HCT116 (cell line): ENCODE data around the gene SH3GL1. TPM values are rescaled to one million over a fixed set of nuclear protein-coding genes. Genes with fewer than 3 reads are reported as not detected.

Source experiments
- ATAC-seq: fragments of 200-7000 bp; cut with Tn5 transposase; 2 replicates; pipeline ENCODE4 v1.9.1; 2020; ENCODE audit warnings: mild to moderate bottlenecking, moderate library complexity
- BruUV-seq: library from RNA; stranded (reverse); fragments of 400-500 nt; replicated peaks from 2 replicates; lab custom pipeline; 2021; lab: Mats Ljungman, UMichigan
- CTCF ChIA-PET: fragments of 300-600 bp; sonication (Branson Sonifier 250); formaldehyde crosslinking; loops from one replicate; lab custom pipeline; 2021; ENCODE audit warnings: antibody characterized with exemption; lab: Charles Lee
- POLR2A ChIA-PET: fragments of 300-600, 350-600 bp; sonication (Branson Sonifier 250); formaldehyde crosslinking; loops from one replicate; lab custom pipeline; 2021; ENCODE audit warnings: antibody characterized with exemption; lab: Charles Lee
- RAD21 ChIA-PET, 2 experiments: fragments of 300-600 bp; sonication (Branson Sonifier 250); formaldehyde crosslinking; loops; one replicate each; lab custom pipeline; 2023; ENCODE audit warnings: low total read pairs in 2 of 2; ENCODE audit not compliant: uncharacterized antibody in 2 of 2, unreplicated experiment in 2 of 2, low non-redundant PET in 1 of 2; lab: Charles Lee
- DNase-seq: peaks from one replicate; pipeline ENCODE4 v3.0.0-alpha.2; 2010; ENCODE audit warnings: low read depth, low spot score
- H2AFZ ChIP-seq: fragments of 200-600 bp; shearing (Covaris generic), sonication (generic); 2 replicates; pipeline ENCODE4 v1.6.1; 2017; ENCODE audit warnings: low read depth, mixed run types, mixed read lengths, antibody characterized with exemption, low read length; ENCODE audit not compliant: poor library complexity, severe bottlenecking
- H3K27ac ChIP-seq: 2 replicates; pipeline ENCODE4 v1.5.1; 2012; ENCODE audit warnings: low read depth, low read length
- H3K27me3 ChIP-seq: fragments of 200-600 bp; sonication (generic); 2 replicates; pipeline ENCODE4 v1.6.1; 2016; ENCODE audit warnings: mixed run types, low read length, mixed read lengths; ENCODE audit not compliant: insufficient read depth
- H3K36me3 ChIP-seq, 2 experiments: fragments of 200-500 bp in 1 of 2; fragments of 200-600 bp in 1 of 2; sonication (Bioruptor generic) in 1 of 2; sonication (generic) in 1 of 2; 2 replicates each; pipeline versions ENCODE4 v1.5.1 to v1.6.1; 2014 to 2016; ENCODE audit warnings: low read length in 2 of 2, inconsistent platforms in 1 of 2, mixed read lengths in 1 of 2, mixed run types in 1 of 2; ENCODE audit not compliant: insufficient read depth in 2 of 2, control insufficient read depth in 1 of 2
- H3K4me1 ChIP-seq, 2 experiments: fragments of 200-600 bp in 1 of 2; sonication (generic) in 1 of 2; 2 replicates each; pipeline versions ENCODE4 v1.5.1 to v1.6.1; 2012 to 2017; ENCODE audit warnings: low read length in 2 of 2, inconsistent platforms in 1 of 2, mild to moderate bottlenecking in 1 of 2, mixed read lengths in 1 of 2, mixed run types in 1 of 2, moderate library complexity in 1 of 2; ENCODE audit not compliant: insufficient read depth in 2 of 2, control insufficient read depth in 1 of 2
- H3K4me2 ChIP-seq: fragments of 200-600 bp; sonication (generic); 2 replicates; pipeline ENCODE4 v1.6.1; 2017; ENCODE audit warnings: mixed run types, low read length, mixed read lengths
- H3K4me3 ChIP-seq, 2 experiments: fragments of 200-600 bp in 1 of 2; sonication (generic) in 1 of 2; replicated peaks in 1 of 2; 2 replicates each; pipeline ENCODE4 v1.5.1; 2011 to 2016; ENCODE audit warnings: low read length in 2 of 2, control low read depth in 1 of 2, low read depth in 1 of 2, mild to moderate bottlenecking in 1 of 2, mixed read lengths in 1 of 2, mixed run types in 1 of 2
- H3K79me2 ChIP-seq: fragments of 200-600 bp; sonication (generic); 2 replicates; pipeline ENCODE4 v1.6.1; 2017; ENCODE audit warnings: mild to moderate bottlenecking, mixed run types, low read length, moderate library complexity, mixed read lengths; ENCODE audit not compliant: insufficient read depth
- H3K9ac ChIP-seq: fragments of 200-600 bp; sonication (generic); 2 replicates; pipeline ENCODE4 v1.6.1; 2016; ENCODE audit warnings: low read length, mixed read lengths
- H3K9me2 ChIP-seq: fragments of 200-600 bp; sonication (generic), shearing (Covaris generic); 2 replicates; pipeline ENCODE4 v1.6.1; 2017; ENCODE audit warnings: mixed run types, mild to moderate bottlenecking, moderate library complexity; ENCODE audit not compliant: insufficient read depth
- H3K9me3 ChIP-seq, 2 experiments: fragments of 200-500 bp in 1 of 2; fragments of 200-600 bp in 1 of 2; sonication (Bioruptor generic) in 1 of 2; sonication (generic) in 1 of 2; 2 replicates each; pipeline ENCODE4 v1.6.1; 2014 to 2017; ENCODE audit warnings: low read length in 2 of 2, mixed read lengths in 2 of 2, inconsistent platforms in 1 of 2, low read depth in 1 of 2, mild to moderate bottlenecking in 1 of 2, mixed run types in 1 of 2, moderate library complexity in 1 of 2; ENCODE audit not compliant: control insufficient read depth in 1 of 2, insufficient read depth in 1 of 2
- H4K20me1 ChIP-seq: fragments of 200-600 bp; sonication (generic), shearing (Covaris generic); 2 replicates; pipeline ENCODE4 v1.6.1; 2017; ENCODE audit warnings: mixed run types, mild to moderate bottlenecking, moderate library complexity; ENCODE audit not compliant: insufficient read depth
- CBX3 ChIP-seq: IDR thresholded peaks from 2 replicates; pipeline ENCODE4 v1.6.1; 2012; ENCODE audit warnings: low read depth
- CEBPB ChIP-seq: IDR thresholded peaks from 2 replicates; pipeline ENCODE4 v1.6.1; 2012; ENCODE audit warnings: low read depth
- CTCF ChIP-seq, 3 experiments: fragments of 200-600 bp in 1 of 3; sonication (generic) in 1 of 3; IDR thresholded peaks in 2 of 3; conservative IDR thresholded peaks in 1 of 3; 2 replicates each; pipeline ENCODE4 v1.5.1; 2012 to 2017; ENCODE audit warnings: low read depth in 2 of 3, low read length in 2 of 3, antibody characterized with exemption in 1 of 3, borderline replicate concordance in 1 of 3, control low read depth in 1 of 3, mild to moderate bottlenecking in 1 of 3, mixed read lengths in 1 of 3, mixed run types in 1 of 3, moderate library complexity in 1 of 3; ENCODE audit not compliant: insufficient read depth in 1 of 3
- EGR1 ChIP-seq: IDR thresholded peaks from 2 replicates; pipeline ENCODE4 v1.6.1; 2012; ENCODE audit warnings: low read depth
- ELF1 ChIP-seq: IDR thresholded peaks from 2 replicates; pipeline ENCODE4 v1.6.1; 2012; ENCODE audit warnings: low read depth, borderline replicate concordance
- EZH2 ChIP-seq: fragments of 200-600 bp; sonication (generic); IDR thresholded peaks from 2 replicates; pipeline ENCODE4 v1.6.1; 2017; ENCODE audit warnings: antibody characterized with exemption, mixed run types
- FOSL1 ChIP-seq: IDR thresholded peaks from 2 replicates; pipeline ENCODE4 v1.6.1; 2012; ENCODE audit warnings: low read depth
- MAX ChIP-seq: IDR thresholded peaks from 2 replicates; pipeline ENCODE4 v1.6.1; 2012
- POLR2A ChIP-seq: IDR thresholded peaks from 2 replicates; pipeline ENCODE4 v1.7.0; 2011; ENCODE audit warnings: borderline replicate concordance; ENCODE audit not compliant: insufficient read depth, insufficient read length; ENCODE audit errors: extremely low read depth
- POLR2AphosphoS5 ChIP-seq: IDR thresholded peaks from 2 replicates; pipeline ENCODE4 v1.6.1; 2011; ENCODE audit warnings: mild to moderate bottlenecking, low read depth, low read length, moderate library complexity
- RAD21 ChIP-seq: IDR thresholded peaks from 2 replicates; pipeline ENCODE4 v1.6.1; 2012; ENCODE audit warnings: low read depth, mild to moderate bottlenecking
- REST ChIP-seq: IDR thresholded peaks from 2 replicates; pipeline ENCODE4 v1.6.1; 2012; ENCODE audit warnings: low read depth
- SIN3A ChIP-seq: IDR thresholded peaks from 2 replicates; pipeline ENCODE4 v1.6.1; 2012; ENCODE audit warnings: low read depth
- SP1 ChIP-seq: IDR thresholded peaks from 2 replicates; pipeline ENCODE4 v1.6.1; 2012; ENCODE audit warnings: low read depth
- SRF ChIP-seq: IDR thresholded peaks from 2 replicates; pipeline ENCODE4 v1.6.1; 2012; ENCODE audit warnings: low read depth
- TCF7L2 ChIP-seq: IDR thresholded peaks from 2 replicates; pipeline ENCODE4 v1.7.0; 2011; ENCODE audit warnings: borderline replicate concordance, inconsistent platforms; ENCODE audit not compliant: insufficient read depth, insufficient read length; ENCODE audit errors: extremely low read depth
- ZBTB33 ChIP-seq: IDR thresholded peaks from 2 replicates; pipeline ENCODE4 v1.6.1; 2011; ENCODE audit warnings: mild to moderate bottlenecking, low read length, moderate library complexity; ENCODE audit not compliant: insufficient replicate concordance; ENCODE audit errors: extremely low read depth
- ZFX ChIP-seq: fragments of 450-650 bp; IDR thresholded peaks from 2 replicates; pipeline ENCODE4 v1.6.1; 2017
- ZNF274 ChIP-seq: fragments of 200-500 bp; sonication (Bioruptor generic); IDR thresholded peaks from 2 replicates; pipeline ENCODE4 v1.6.1; 2014; ENCODE audit warnings: mild to moderate bottlenecking, low read depth, low read length, inconsistent platforms
- intact Hi-C: fragments of 100-400 bp; cut with micrococcal nuclease; formaldehyde crosslinking; loops from 2 replicates; pipeline ENCODE4 v1.10.0; 2022
- total RNA-seq: library from RNA; stranded (reverse); gene quantifications from one replicate; pipeline ENCODE4 v1.2.1, GENCODE V29; 2021; ENCODE audit not compliant: unreplicated experiment

Gene SH3GL1
- total RNA-seq, 1 experiment from 2014 or later = 86.0 TPM

- H3K9me2 ChIP-seq = no peaks in the 10 kb centered on the region
- ChIA-PET CTCF (interaction anchor here (0.6 to 1.1 kb wide), 3 partner anchors 25 to 148 kb away, joined by 3 read pairs; partner anchors contain the start of gene CHAF1A), POLR2A (interaction anchor here (1.2 kb wide), 1 partner anchor 34 kb away, joined by 3 read pairs; the partner anchor contains the start of gene MPND), RAD21 (no interaction called here)
- peak overlapping the region in 1 of 2 experiments; percentile 58; a peak in 1 of 4 replicates for H3K4me3 ChIP-seq
- peak overlapping the region; percentile 99 for H3K27ac ChIP-seq
- peaks cover 69 to 88% of the 10 kb centered on the region in 2 experiments for H3K4me1 ChIP-seq
- H3K9ac ChIP-seq = peak overlapping the region; percentile 77
- no TSS peak for BruUV-seq
- no peaks in the 10 kb centered on the region for H3K27me3 ChIP-seq
- H3K79me2 ChIP-seq = peaks cover 84% of the 10 kb centered on the region
- H3K9me3 ChIP-seq = no peaks in the 10 kb centered on the region
- ATAC-seq (peak; percentile 34), DNase-seq (no peak)
- H4K20me1 ChIP-seq = peaks cover 3% of the 10 kb centered on the region; the same call in 1 of the 2 replicates
- H2AFZ ChIP-seq = no peak overlapping the region
- H3K4me2 ChIP-seq = peak overlapping the region; percentile 97
- intact Hi-C loops = loop anchor here (2.0 kb wide), 1 partner anchor 24 kb away; the partner anchor contains the start of gene SH3GL1
- no peaks in the 10 kb centered on the region for H3K36me3 ChIP-seq
- TF ChIP-seq TCF7L2 (no peak), SIN3A (peak; percentile 88), POLR2A (no peak), MAX (peak; percentile 76), ZFX (no peak), EGR1 (no peak), RAD21 (no peak), CTCF (IDR thresholded peaks at IDR 0.05 in 2 of 3, conservative IDR thresholded peaks at IDR 0.05 in 1 of 3; ENCODE audit: borderline replicate concordance in 1 of 3, insufficient read depth in 1 of 3, low read depth in 2 of 3, low read length in 2 of 3) (no peak), SRF (no peak), ELF1 (no peak), CBX3 (no peak), FOSL1 (no peak), POLR2AphosphoS5 (0 out of 2 replicates have a peak, but pooled peaks have one; percentile 29), ZBTB33 (no peak), CEBPB (no peak), EZH2 (no peak), REST (no peak), ZNF274 (no peak), SP1 (peak; percentile 52)
Measured at GRCh38 chr19:4376991-4377781, 23.2 kb downstream of the SH3GL1 start.
